IMR-90 (cell line): Measurements from ENCODE around the gene DOCK2. TPM values are rescaled to one million over a fixed set of nuclear protein-coding genes. Genes with fewer than 3 reads are reported as not detected.

Source experiments
- ATAC-seq: fragments of 200-7000 bp; cut with Tn5 transposase; 2 replicates; pipeline ENCODE4 v1.9.1; 2020; ENCODE audit warnings: low read depth, mild to moderate bottlenecking, moderate library complexity
- BruUV-seq: library from RNA; stranded (reverse); fragments of 400-500 nt; replicated peaks from 2 replicates; lab custom pipeline; 2021; lab: Mats Ljungman, UMichigan
- CTCF ChIA-PET: fragments of 300-600 bp; formaldehyde crosslinking; extraction: SDS; loops from one replicate; lab custom pipeline; 2021; ENCODE audit warnings: antibody characterized with exemption; lab: Yijun Ruan, JAX
- POLR2A ChIA-PET: fragments of 300-600 bp; sonication (Branson Sonifier 250); formaldehyde crosslinking; loops from one replicate; lab custom pipeline; 2022; ENCODE audit warnings: antibody characterized with exemption; ENCODE audit not compliant: unreplicated experiment; lab: Charles Lee
- DNase-seq: peaks from one replicate; pipeline ENCODE4 v3.0.0; 2013
- H2AFZ ChIP-seq: replicated peaks from 2 replicates; pipeline ENCODE3; 2013; ENCODE audit warnings: low read length, mild to moderate bottlenecking; ENCODE audit not compliant: poor library complexity
- H2AK5ac ChIP-seq: 2 replicates; pipeline ENCODE4 v1.6.1; 2013; ENCODE audit warnings: low read depth, low read length, inconsistent platforms
- H2AK9ac ChIP-seq: replicated peaks from 2 replicates; pipeline ENCODE3; 2013; ENCODE audit warnings: mild to moderate bottlenecking, low read depth, low read length, moderate library complexity; ENCODE audit not compliant: poor library complexity
- H2BK120ac ChIP-seq: 2 replicates; pipeline ENCODE4 v1.6.1; 2013; ENCODE audit warnings: low read depth, low read length, inconsistent platforms
- H2BK15ac ChIP-seq: 3 replicates; pipeline ENCODE4 v1.6.1; 2013; ENCODE audit warnings: low read depth, low read length, inconsistent platforms
- H2BK20ac ChIP-seq: 2 replicates; pipeline ENCODE4 v1.6.1; 2013; ENCODE audit warnings: low read depth, mild to moderate bottlenecking, inconsistent platforms, low read length, moderate library complexity
- H2BK5ac ChIP-seq: 2 replicates; pipeline ENCODE4 v1.6.1; 2013; ENCODE audit warnings: mild to moderate bottlenecking, low read depth, low read length, inconsistent platforms; ENCODE audit not compliant: poor library complexity, severe bottlenecking
- H3K14ac ChIP-seq: replicated peaks from 2 replicates; pipeline ENCODE4 v1.6.1; 2013; ENCODE audit warnings: low read depth, low read length, inconsistent platforms
- H3K18ac ChIP-seq: 2 replicates; pipeline ENCODE4 v1.6.1; 2013; ENCODE audit warnings: low read depth, low read length, control low read depth
- H3K23ac ChIP-seq: 2 replicates; pipeline ENCODE4 v1.6.1; 2013; ENCODE audit warnings: low read depth, low read length, inconsistent platforms
- H3K27ac ChIP-seq: 2 replicates; pipeline ENCODE4 v1.5.1; 2013; ENCODE audit warnings: mild to moderate bottlenecking, control low read depth, low read length; ENCODE audit not compliant: insufficient read depth
- H3K27me3 ChIP-seq: 2 replicates; pipeline ENCODE4 v1.6.1; 2013; ENCODE audit warnings: low read length; ENCODE audit not compliant: control insufficient read depth, insufficient read depth
- H3K36me3 ChIP-seq: 2 replicates; pipeline ENCODE4 v1.6.1; 2013; ENCODE audit warnings: low read length, mixed read lengths; ENCODE audit not compliant: control insufficient read depth, insufficient read depth
- H3K4ac ChIP-seq: 2 replicates; pipeline ENCODE4 v1.6.1; 2013; ENCODE audit warnings: low read depth, low read length, inconsistent platforms
- H3K4me1 ChIP-seq: 2 replicates; pipeline ENCODE4 v1.6.1; 2013; ENCODE audit warnings: low read length, mixed read lengths; ENCODE audit not compliant: control insufficient read depth, insufficient read depth
- H3K4me2 ChIP-seq: 2 replicates; pipeline ENCODE4 v1.6.1; 2013; ENCODE audit warnings: low read depth, mild to moderate bottlenecking, control low read depth, low read length, moderate library complexity
- H3K4me3 ChIP-seq: 2 replicates; pipeline ENCODE4 v1.5.1; 2013; ENCODE audit warnings: low read depth, mild to moderate bottlenecking, control low read depth, low read length, moderate library complexity; ENCODE audit not compliant: insufficient read depth
- H3K56ac ChIP-seq: 2 replicates; pipeline ENCODE4 v1.6.1; 2013; ENCODE audit warnings: low read length, inconsistent platforms; ENCODE audit not compliant: insufficient read depth; ENCODE audit errors: extremely low read depth
- H3K79me1 ChIP-seq, 2 experiments: 2 replicates each; pipeline ENCODE4 v1.6.1; 2013; ENCODE audit warnings: low read length in 2 of 2, inconsistent platforms in 1 of 2, low read depth in 1 of 2
- H3K9ac ChIP-seq: 2 replicates; pipeline ENCODE4 v1.6.1; 2013; ENCODE audit warnings: low read depth, low read length, control low read depth
- H3K9me1 ChIP-seq: 2 replicates; pipeline ENCODE4 v1.6.1; 2013; ENCODE audit warnings: low read length, inconsistent platforms; ENCODE audit not compliant: insufficient read depth
- H3K9me3 ChIP-seq: 2 replicates; pipeline ENCODE4 v1.6.1; 2013; ENCODE audit warnings: low read length; ENCODE audit not compliant: control insufficient read depth, insufficient read depth
- H4K20me1 ChIP-seq: 2 replicates; pipeline ENCODE4 v1.6.1; 2013; ENCODE audit warnings: low read length, inconsistent platforms; ENCODE audit not compliant: insufficient read depth
- H4K5ac ChIP-seq: 2 replicates; pipeline ENCODE4 v1.6.1; 2013; ENCODE audit warnings: mild to moderate bottlenecking, low read depth, low read length, control low read depth
- H4K8ac ChIP-seq, 2 experiments: 2 replicates each; pipeline ENCODE4 v1.6.1; 2013; ENCODE audit warnings: low read depth in 2 of 2, low read length in 2 of 2, control low read depth in 1 of 2, inconsistent platforms in 1 of 2
- H4K91ac ChIP-seq: 2 replicates; pipeline ENCODE4 v1.6.1; 2013; ENCODE audit warnings: low read depth, low read length, inconsistent platforms; ENCODE audit not compliant: insufficient read depth
- BHLHE40 ChIP-seq: fragments of 150-350 bp; IDR thresholded peaks from 2 replicates; pipeline ENCODE4 v1.6.1; 2016; ENCODE audit warnings: mild to moderate bottlenecking, low read depth, low read length
- CEBPB ChIP-seq: IDR thresholded peaks from 2 replicates; pipeline ENCODE4 v1.6.1; 2012; ENCODE audit warnings: low read depth, low read length, improper control_type of control experiment
- CHD1 ChIP-seq: IDR thresholded peaks from 2 replicates; pipeline ENCODE4 v1.6.1; 2012; ENCODE audit warnings: low read depth, low read length, improper control_type of control experiment
- FOS ChIP-seq: fragments of 150-350 bp; IDR thresholded peaks from 2 replicates; pipeline ENCODE4 v1.6.1; 2016; ENCODE audit warnings: low read depth, low read length
- MAFK ChIP-seq: IDR thresholded peaks from 2 replicates; pipeline ENCODE4 v1.6.1; 2012; ENCODE audit warnings: low read depth, low read length, improper control_type of control experiment
- MAZ ChIP-seq: IDR thresholded peaks from 2 replicates; pipeline ENCODE4 v1.6.1; 2012; ENCODE audit warnings: low read depth, mild to moderate bottlenecking, low read length, improper control_type of control experiment, moderate library complexity, borderline replicate concordance
- MXI1 ChIP-seq: IDR thresholded peaks from 2 replicates; pipeline ENCODE4 v1.6.1; 2012; ENCODE audit warnings: low read depth, mild to moderate bottlenecking, low read length, moderate library complexity, borderline replicate concordance
- NFE2L2 ChIP-seq: fragments of 150-350 bp; IDR thresholded peaks from 2 replicates; pipeline ENCODE4 v1.6.1; 2016; ENCODE audit warnings: low read depth, mild to moderate bottlenecking, low read length
- POLR2A ChIP-seq: IDR thresholded peaks from 2 replicates; pipeline ENCODE4 v1.6.1; 2012; ENCODE audit warnings: mild to moderate bottlenecking, low read depth, low read length
- RAD21 ChIP-seq: IDR thresholded peaks from 2 replicates; pipeline ENCODE4 v1.6.1; 2012; ENCODE audit warnings: low read length, improper control_type of control experiment
- RCOR1 ChIP-seq: IDR thresholded peaks from 2 replicates; pipeline ENCODE4 v1.6.1; 2012; ENCODE audit warnings: mild to moderate bottlenecking, low read length, improper control_type of control experiment; ENCODE audit not compliant: insufficient replicate concordance
- RFX5 ChIP-seq: IDR thresholded peaks from 2 replicates; pipeline ENCODE4 v1.8.0; 2012; ENCODE audit warnings: low read depth, mild to moderate bottlenecking, low read length, moderate library complexity
- SMC3 ChIP-seq: fragments of 150-350 bp; IDR thresholded peaks from 2 replicates; pipeline ENCODE4 v1.6.1; 2016; ENCODE audit warnings: low read depth, mild to moderate bottlenecking, antibody characterized with exemption, low read length, moderate library complexity
- WGBS, 2 experiments: methylation state at CpG; one replicate each; pipeline versions ENCODE4 v1.1.5 to v1.1.7; 2013; ENCODE audit warnings: missing lambda C conversion rate in 2 of 2; ENCODE audit not compliant: insufficient read length in 1 of 2; ENCODE audit errors: extremely low coverage in 2 of 2; 5-methylcytosine and 5-hydroxymethylcytosine counted together
- dilution Hi-C: fragments of 300-500 bp; cut with HindIII; formaldehyde crosslinking; loops from one replicate; pipeline ENCODE4 v1.14.3; 2018; ENCODE audit warnings: low sequenced_read_pairs; ENCODE audit not compliant: unreplicated experiment
- in situ Hi-C: fragments of 300-500 bp; cut with MboI; formaldehyde crosslinking; loops from 3 replicates; pipeline ENCODE4 v1.14.3; 2019; ENCODE audit warnings: low sequenced_read_pairs, inconsistent platforms, mixed read lengths
- intact Hi-C: fragments of 100-400 bp; cut with micrococcal nuclease; formaldehyde crosslinking; loops from 2 replicates; pipeline ENCODE4 v1.10.0; 2022
- polyA plus RNA-seq, 3 experiments: library from polyadenylated mRNA; depleted of rRNA; stranded (reverse); fragments of >200 nt; gene quantifications; 2 replicates each; pipeline ENCODE4 v1.2.3, GENCODE V29; 2012; ENCODE audit warnings: low replicate concordance in 1 of 3
- total RNA-seq: library from RNA; depleted of rRNA; stranded (reverse); fragments of >200 nt; gene quantifications from 2 replicates; pipeline ENCODE4 v1.2.3, GENCODE V29; 2012
- TF ChIP-seq, protein P1 (sequence below): fragments of 150-350 bp; IDR thresholded peaks from 2 replicates; pipeline ENCODE4 v1.6.1; 2016; ENCODE audit warnings: low read depth, mild to moderate bottlenecking, low read length, moderate library complexity, borderline replicate concordance
- TF ChIP-seq, protein P2 (sequence below): fragments of 150-350 bp; IDR thresholded peaks from 2 replicates; pipeline ENCODE4 v1.6.1; 2017; ENCODE audit warnings: mild to moderate bottlenecking, antibody characterized with exemption, low read length, low read depth
- TF ChIP-seq, protein P3 (sequence below): conservative IDR thresholded peaks from 2 replicates; pipeline ENCODE4 v1.5.1; 2012; ENCODE audit warnings: mild to moderate bottlenecking, low read depth, low read length, improper control_type of control experiment

Gene DOCK2
- total and polyA plus RNA-seq, 2 of the 4 experiments (the other 2 are of a cell fraction): 0.72 to 3.0 TPM

DNA sequence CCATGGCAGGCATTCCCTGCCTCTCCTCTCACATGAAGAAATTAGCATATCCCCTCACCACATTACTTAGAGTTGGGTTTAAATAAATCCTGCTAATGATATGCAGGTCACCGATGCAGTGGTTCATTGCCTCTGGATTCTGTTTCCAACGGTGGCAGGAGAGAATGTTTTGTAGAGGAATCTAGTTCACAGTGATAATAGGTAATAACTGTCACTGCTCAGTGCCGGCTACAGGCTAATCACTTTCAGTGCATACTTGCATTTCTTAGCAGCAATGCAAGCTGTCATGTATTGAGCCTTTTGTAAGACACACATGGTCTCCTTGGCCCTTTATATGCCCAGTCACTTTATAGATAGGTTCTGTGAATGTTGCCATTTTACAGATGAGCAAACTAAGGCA, 402.8 kb downstream of the DOCK2 start:
- Histone ChIP-seq H3K9ac (no peak overlapping the region), H3K4ac (no peak overlapping the region), H3K4me2 (no peak overlapping the region), H3K79me1 (no peaks in the 10 kb centered on the region), H3K18ac (no peak overlapping the region), H3K56ac (no peak overlapping the region), H2BK15ac (no peak overlapping the region), H4K91ac (no peak overlapping the region), H2AK9ac (no peak overlapping the region), H2BK5ac (no peak overlapping the region), H4K20me1 (no peaks in the 10 kb centered on the region), H3K27me3 (no peaks in the 10 kb centered on the region), H2AFZ (no peak overlapping the region), H3K14ac (no peak overlapping the region), H2AK5ac (no peak overlapping the region), H3K36me3 (no peaks in the 10 kb centered on the region), H4K8ac (no peak overlapping the region), H2BK120ac (no peak overlapping the region), H3K4me1 (no peaks in the 10 kb centered on the region), H3K27ac (no peak overlapping the region), H3K4me3 (no peak overlapping the region), H2BK20ac (no peak overlapping the region), H3K23ac (no peak overlapping the region), H4K5ac (no peak overlapping the region), H3K9me1 (no peaks in the 10 kb centered on the region), H3K9me3 (no peaks in the 10 kb centered on the region)
- 60% methylated on average over 1 of the region's 3 CpGs; no CpG with 5 or more reads in 1 of the 2 experiments for WGBS, 2 experiments
- TF ChIP-seq CEBPB (no peak), RAD21 (no peak), MAZ (no peak), BHLHE40 (no peak), RFX5 (no peak), RCOR1 (no peak), SMC3 (no peak), MAFK (no peak), NFE2L2 (no peak), CHD1 (no peak), MXI1 (no peak), FOS (no peak), POLR2A (no peak)
- TF ChIP-seq, protein P1, sequence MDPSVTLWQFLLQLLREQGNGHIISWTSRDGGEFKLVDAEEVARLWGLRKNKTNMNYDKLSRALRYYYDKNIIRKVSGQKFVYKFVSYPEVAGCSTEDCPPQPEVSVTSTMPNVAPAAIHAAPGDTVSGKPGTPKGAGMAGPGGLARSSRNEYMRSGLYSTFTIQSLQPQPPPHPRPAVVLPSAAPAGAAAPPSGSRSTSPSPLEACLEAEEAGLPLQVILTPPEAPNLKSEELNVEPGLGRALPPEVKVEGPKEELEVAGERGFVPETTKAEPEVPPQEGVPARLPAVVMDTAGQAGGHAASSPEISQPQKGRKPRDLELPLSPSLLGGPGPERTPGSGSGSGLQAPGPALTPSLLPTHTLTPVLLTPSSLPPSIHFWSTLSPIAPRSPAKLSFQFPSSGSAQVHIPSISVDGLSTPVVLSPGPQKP: no peak
- TF ChIP-seq, protein P2, sequence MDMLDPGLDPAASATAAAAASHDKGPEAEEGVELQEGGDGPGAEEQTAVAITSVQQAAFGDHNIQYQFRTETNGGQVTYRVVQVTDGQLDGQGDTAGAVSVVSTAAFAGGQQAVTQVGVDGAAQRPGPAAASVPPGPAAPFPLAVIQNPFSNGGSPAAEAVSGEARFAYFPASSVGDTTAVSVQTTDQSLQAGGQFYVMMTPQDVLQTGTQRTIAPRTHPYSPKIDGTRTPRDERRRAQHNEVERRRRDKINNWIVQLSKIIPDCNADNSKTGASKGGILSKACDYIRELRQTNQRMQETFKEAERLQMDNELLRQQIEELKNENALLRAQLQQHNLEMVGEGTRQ: no peak
- TF ChIP-seq, protein P3, sequence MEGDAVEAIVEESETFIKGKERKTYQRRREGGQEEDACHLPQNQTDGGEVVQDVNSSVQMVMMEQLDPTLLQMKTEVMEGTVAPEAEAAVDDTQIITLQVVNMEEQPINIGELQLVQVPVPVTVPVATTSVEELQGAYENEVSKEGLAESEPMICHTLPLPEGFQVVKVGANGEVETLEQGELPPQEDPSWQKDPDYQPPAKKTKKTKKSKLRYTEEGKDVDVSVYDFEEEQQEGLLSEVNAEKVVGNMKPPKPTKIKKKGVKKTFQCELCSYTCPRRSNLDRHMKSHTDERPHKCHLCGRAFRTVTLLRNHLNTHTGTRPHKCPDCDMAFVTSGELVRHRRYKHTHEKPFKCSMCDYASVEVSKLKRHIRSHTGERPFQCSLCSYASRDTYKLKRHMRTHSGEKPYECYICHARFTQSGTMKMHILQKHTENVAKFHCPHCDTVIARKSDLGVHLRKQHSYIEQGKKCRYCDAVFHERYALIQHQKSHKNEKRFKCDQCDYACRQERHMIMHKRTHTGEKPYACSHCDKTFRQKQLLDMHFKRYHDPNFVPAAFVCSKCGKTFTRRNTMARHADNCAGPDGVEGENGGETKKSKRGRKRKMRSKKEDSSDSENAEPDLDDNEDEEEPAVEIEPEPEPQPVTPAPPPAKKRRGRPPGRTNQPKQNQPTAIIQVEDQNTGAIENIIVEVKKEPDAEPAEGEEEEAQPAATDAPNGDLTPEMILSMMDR: no peak
- CTCF ChIA-PET: no interaction called here
- BruUV-seq: no TSS peak
- POLR2A ChIA-PET: no interaction called here
- in situ Hi-C loops (no loop called here), intact Hi-C loops (no loop called here), dilution Hi-C loops (no loop called here)
- DNase-seq (no peak), ATAC-seq (no peak)
